GM19099 (cell line): ENCODE measurements around the gene EXO5.

Experiments
- POLR2A ChIP-seq: IDR thresholded peaks from 3 replicates; pipeline ENCODE4 v1.6.1; 2011; ENCODE audit warnings: low read depth; ENCODE audit not compliant: insufficient read length; ENCODE audit errors: extremely low read depth

The EXO5 gene, protein sequence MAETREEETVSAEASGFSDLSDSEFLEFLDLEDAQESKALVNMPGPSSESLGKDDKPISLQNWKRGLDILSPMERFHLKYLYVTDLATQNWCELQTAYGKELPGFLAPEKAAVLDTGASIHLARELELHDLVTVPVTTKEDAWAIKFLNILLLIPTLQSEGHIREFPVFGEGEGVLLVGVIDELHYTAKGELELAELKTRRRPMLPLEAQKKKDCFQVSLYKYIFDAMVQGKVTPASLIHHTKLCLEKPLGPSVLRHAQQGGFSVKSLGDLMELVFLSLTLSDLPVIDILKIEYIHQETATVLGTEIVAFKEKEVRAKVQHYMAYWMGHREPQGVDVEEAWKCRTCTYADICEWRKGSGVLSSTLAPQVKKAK

DNA sequence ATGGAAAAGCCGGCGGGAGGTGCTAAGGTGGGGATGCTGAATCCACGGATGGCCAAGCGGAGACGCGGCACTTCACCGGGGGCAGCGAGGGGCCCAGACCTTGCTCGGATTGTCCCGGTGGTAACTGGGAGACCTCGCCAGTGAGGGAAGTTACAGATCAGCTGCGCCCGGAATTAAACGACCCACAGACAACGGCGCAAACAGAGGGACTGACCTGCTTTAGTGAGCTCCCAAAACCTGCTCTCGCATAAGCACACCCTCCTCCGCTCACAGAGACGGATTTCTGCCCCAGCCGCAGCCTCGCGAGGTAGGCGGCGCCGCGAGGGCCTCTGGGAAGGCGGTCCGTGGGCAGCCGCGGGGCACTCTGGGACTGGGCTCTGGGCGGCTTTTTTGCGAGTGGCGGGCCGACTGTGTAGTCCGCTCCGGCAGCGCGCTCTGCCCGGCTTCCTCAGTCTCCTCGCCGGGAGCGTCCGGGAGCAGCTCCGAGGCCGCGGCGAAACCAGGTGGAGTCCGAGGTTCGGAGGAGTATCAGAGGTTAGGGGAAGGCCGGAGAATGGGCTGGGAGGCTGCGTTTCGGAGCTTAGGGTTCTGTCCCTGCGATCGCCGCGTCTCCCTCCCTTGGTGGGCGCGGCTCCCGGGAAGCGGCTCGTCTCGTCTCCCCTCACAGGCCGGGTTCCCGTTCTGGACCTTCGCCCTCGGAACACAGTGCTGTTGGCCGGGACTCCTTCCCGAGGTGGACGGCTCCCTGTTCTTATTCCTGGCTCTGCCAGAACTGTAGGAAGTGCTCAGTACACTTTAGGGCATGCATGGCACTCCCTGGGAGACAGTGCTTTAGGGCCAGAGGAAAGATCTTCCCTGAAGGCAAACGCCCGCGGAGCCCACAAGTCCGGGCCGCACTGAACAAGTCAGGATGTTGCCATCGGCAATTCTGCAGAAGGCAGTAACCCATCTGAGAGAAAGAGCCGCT lies at the start of gene EXO5:
TSS of gene EXO5 (plus strand) at position 393 of the 967 bp plus-strand sequence. CDS start 5,778 bp downstream, outside the sequence.
- peak; percentile 92 for TF ChIP-seq POLR2A

GRCh38 chr1:40462956-40463590 lies 45.5 kb upstream of the EXO5 start:
- no peak for TF ChIP-seq POLR2A

DNA sequence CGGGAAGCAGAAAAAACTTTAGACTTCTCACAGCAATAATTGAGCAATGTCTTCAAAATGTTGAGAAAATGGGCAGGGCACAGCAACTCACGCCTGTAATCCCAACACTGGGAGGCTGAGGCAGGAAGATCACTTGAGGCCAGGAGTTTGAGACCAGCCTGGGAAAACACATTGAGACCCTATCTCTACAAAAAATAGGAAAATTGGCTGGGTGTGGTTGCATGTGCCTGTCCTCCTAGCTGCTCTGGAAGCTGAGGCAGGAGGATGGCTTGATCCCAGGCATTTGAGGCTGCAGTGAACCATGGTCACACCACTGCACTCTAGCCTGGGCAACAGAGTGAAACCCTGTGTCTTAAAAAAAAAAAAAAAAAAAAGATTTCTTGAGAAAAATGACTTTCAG lies 39.2 kb upstream of the EXO5 start:
- TF ChIP-seq POLR2A, result no peak

GRCh38 chr1:40475268-40475667 lies 33.3 kb upstream of the EXO5 start:
- no peak for TF ChIP-seq POLR2A

DNA sequence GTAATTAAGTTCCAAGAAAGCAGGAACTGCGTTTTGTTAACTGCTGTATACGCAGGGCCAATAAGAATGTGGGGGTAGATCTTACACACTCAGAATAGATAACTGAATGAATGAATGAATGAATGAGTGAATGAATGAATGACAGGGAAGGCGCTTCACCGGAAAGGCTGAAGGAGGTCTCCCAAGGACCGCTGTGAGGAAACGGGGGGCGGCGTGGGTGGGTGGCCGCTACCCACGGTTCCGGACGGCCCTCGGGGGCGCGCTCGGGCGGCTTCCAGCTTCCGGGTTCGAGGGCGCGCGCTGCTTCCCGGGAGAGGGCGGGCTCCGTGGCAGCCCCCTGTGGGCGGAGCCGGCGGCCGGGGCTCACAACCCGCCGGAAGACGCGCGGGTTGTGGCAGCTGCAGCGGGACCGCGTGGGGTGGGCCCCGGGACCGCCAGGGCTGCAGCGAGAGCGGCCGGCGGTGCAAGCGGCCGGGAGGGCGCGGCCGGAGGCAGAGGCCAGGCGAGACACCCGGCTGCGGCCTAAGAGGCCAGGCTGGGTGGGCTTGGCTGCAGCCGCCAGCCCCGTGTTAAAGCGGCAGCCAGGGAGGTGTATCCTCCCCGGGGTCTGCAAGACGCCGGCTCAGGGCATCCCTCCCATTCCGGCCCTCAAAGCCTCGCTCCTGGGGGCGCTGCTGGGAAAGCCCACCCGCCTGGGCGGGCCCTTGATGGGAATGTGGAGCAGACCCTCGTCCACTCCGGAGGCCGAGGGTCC lies 31.5 kb upstream of the EXO5 start, which contains the start of gene ZFP69:
TSS of gene ZFP69 (plus strand) at position 367 of the 754 bp plus-strand sequence. CDS start 2,072 bp downstream, outside the sequence.
- peak; percentile 83 for TF ChIP-seq POLR2A

GRCh38 chr1:40477678-40478053 lies 30.9 kb upstream of the EXO5 start:
- TF ChIP-seq POLR2A, result no peak

GRCh38 chr1:40478276-40478675 lies 30.3 kb upstream of the EXO5 start:
- no peak for TF ChIP-seq POLR2A

DNA sequence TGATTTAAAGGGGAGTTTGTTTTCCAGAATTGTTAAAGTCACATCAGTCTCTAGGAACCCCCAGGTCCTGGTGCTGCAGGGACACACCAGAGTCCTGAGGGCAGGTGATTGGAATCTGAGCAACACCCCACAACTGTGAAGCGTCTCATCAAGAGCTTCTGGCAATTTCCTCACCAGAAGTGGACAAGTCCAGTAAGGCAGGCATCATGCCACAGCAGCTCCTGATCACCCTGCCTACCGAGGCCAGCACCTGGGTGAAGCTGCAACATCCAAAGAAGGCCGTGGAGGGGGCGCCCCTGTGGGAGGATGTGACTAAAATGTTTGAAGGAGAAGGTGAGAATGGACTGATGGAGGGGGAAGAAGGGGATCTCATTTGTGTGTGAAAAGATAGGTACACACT lies 29.4 kb upstream of the EXO5 start:
- no peak for TF ChIP-seq POLR2A

DNA sequence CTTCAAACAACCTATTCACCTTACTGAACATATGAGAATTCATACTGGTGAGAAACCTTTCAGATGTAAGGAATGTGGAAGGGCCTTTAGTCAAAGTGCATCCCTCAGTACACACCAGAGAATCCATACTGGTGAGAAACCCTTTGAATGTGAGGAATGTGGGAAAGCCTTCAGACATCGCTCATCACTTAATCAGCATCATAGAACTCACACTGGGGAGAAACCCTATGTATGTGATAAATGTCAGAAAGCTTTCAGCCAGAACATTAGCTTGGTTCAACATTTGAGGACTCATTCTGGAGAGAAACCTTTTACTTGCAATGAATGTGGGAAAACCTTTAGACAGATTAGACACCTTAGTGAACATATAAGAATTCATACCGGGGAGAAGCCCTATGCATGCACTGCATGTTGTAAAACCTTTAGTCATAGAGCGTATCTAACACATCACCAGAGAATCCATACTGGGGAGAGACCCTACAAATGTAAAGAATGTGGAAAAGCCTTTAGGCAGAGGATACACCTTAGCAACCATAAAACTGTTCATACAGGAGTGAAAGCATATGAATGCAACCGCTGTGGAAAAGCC lies 13.2 kb upstream of the EXO5 start:
- TF ChIP-seq POLR2A, result no peak

- TF ChIP-seq POLR2A, result no peak
These were observed 594 bp upstream of the EXO5 start for GRCh38 chr1:40507973-40508372.

GRCh38 chr1:40519517-40519916 lies 10.9 kb downstream of the EXO5 start:
- no peak for TF ChIP-seq POLR2A

GRCh38 chr1:40530735-40531380 lies 22.3 kb downstream of the EXO5 start:
- no peak for TF ChIP-seq POLR2A

- peak; percentile 76 for TF ChIP-seq POLR2A
These were observed 23.0 kb downstream of the EXO5 start, which contains the start of gene ZNF684 for GRCh38 chr1:40531381-40532061. Gene ZNF684, plus strand, starts transcription at chr1:40531637. Its CDS starts 1,530 bp downstream, at chr1:40533167.
